DND-41 (cell line): ENCODE results near the gene BRD7.

Experiments
- ATAC-seq: fragments of 200-7000 bp; cut with Tn5 transposase; 3 replicates; pipeline ENCODE4 v1.9.1; 2021; ENCODE audit warnings: low read depth; ENCODE audit not compliant: insufficient read depth
- DNase-seq: peaks from one replicate; pipeline ENCODE4 v3.0.0-alpha.2; 2020
- H2AFZ ChIP-seq: 2 replicates; pipeline ENCODE4 v1.6.0; 2012; ENCODE audit warnings: low read depth, low read length
- H3K27ac ChIP-seq: 2 replicates; pipeline ENCODE4 v1.5.1; 2012; ENCODE audit warnings: low read length, inconsistent platforms
- H3K27me3 ChIP-seq: fragments of 200-600 bp; sonication (generic); 2 replicates; pipeline ENCODE4 v1.6.0; 2012; ENCODE audit warnings: low read length, mild to moderate bottlenecking, inconsistent platforms; ENCODE audit not compliant: insufficient read depth, poor library complexity
- H3K36me3 ChIP-seq: 2 replicates; pipeline ENCODE4 v1.5.1; 2012; ENCODE audit warnings: low read length, inconsistent platforms; ENCODE audit not compliant: insufficient read depth
- H3K4me1 ChIP-seq: 2 replicates; pipeline ENCODE4 v1.5.1; 2012; ENCODE audit warnings: mild to moderate bottlenecking, low read length; ENCODE audit not compliant: insufficient read depth
- H3K4me2 ChIP-seq: 2 replicates; pipeline ENCODE4 v1.6.0; 2012; ENCODE audit warnings: mild to moderate bottlenecking, moderate library complexity, low read length, inconsistent platforms; ENCODE audit not compliant: insufficient read depth
- H3K4me3 ChIP-seq, 2 experiments: fragments of 200-600 bp in 1 of 2; shearing (Covaris generic) in 1 of 2; 2 replicates each; pipeline ENCODE4 v1.5.1; 2012 to 2016; ENCODE audit warnings: inconsistent platforms in 2 of 2, low read length in 2 of 2, mild to moderate bottlenecking in 2 of 2, low read depth in 1 of 2, moderate library complexity in 1 of 2
- H3K79me2 ChIP-seq: 2 replicates; pipeline ENCODE4 v1.6.0; 2012; ENCODE audit warnings: low read length, inconsistent platforms; ENCODE audit not compliant: insufficient read depth
- H3K9ac ChIP-seq: 2 replicates; pipeline ENCODE4 v1.6.0; 2012; ENCODE audit warnings: low read depth, mild to moderate bottlenecking, inconsistent platforms, low read length, moderate library complexity
- H3K9me3 ChIP-seq: 2 replicates; pipeline ENCODE4 v1.5.1; 2012; ENCODE audit warnings: low read length, moderate library complexity, mild to moderate bottlenecking, inconsistent platforms; ENCODE audit not compliant: insufficient read depth, severe bottlenecking
- H4K20me1 ChIP-seq: 2 replicates; pipeline ENCODE4 v1.6.0; 2012; ENCODE audit warnings: low read length; ENCODE audit not compliant: insufficient read depth
- EZH2 ChIP-seq: IDR thresholded peaks from 3 replicates; pipeline ENCODE4 v1.6.1; 2012; ENCODE audit warnings: borderline replicate concordance, low read depth, mild to moderate bottlenecking, moderate library complexity, low read length, inconsistent platforms; ENCODE audit not compliant: severe bottlenecking
- TF ChIP-seq, protein P1 (sequence below): IDR thresholded peaks from 2 replicates; pipeline ENCODE4 v1.5.1; 2012; ENCODE audit warnings: borderline replicate concordance, low read length, moderate library complexity, mild to moderate bottlenecking; ENCODE audit not compliant: poor library complexity, severe bottlenecking; ENCODE audit errors: extremely low read depth

BRD7 gene

DNA sequence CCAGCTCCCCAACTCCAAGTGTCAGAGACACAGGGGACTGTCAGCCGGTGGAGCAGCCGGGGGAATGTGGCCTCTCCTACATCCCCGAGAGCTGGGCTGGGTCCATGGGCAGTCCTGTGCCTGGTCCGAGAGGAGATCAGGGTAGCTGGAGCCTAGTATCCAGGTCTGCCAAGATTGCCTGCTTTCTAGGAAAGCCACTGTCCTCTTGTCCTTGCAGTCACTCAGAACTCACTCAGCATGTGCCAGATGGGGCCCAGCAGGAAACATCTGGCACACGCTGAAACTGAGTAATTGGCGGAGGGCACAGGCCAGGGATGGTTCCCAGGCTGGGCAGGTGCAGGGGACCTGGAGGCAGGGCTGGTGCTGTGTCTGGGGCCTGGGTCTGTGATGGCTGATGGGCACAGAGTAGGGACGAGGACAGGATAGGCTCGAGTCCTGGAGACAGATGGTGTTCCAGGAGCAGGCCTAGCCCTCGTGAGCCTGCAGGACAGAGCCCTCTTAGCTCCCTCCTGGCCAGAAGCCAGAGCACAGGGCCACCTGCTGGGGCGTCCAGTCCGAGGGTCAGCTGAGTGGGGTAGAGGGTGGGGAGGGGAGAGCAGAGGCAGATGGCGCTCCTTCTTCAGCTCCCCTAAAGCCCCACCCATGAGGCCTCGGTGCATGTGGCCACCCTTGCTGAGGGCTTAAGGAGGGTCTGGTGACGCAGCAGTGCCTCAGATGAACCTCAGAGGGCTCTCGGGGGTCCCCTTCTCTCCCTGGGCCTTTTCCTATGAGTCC, 71.3 kb downstream of the BRD7 start:
- Histone ChIP-seq H3K4me3 (no peak overlapping the region), H3K9ac (no peak overlapping the region), H3K27me3 (no peaks in the 10 kb centered on the region), H2AFZ (no peak overlapping the region), H3K27ac (no peak overlapping the region), H3K4me1 (no peaks in the 10 kb centered on the region), H4K20me1 (0 out of 2 replicates have a peak, but pooled peaks cover 3% of the 10 kb centered on the region), H3K36me3 (no peaks in the 10 kb centered on the region; the same call in 1 of the 2 replicates), H3K4me2 (no peak overlapping the region), H3K79me2 (no peaks in the 10 kb centered on the region), H3K9me3 (no peaks in the 10 kb centered on the region)
- DNase-seq (no peak), ATAC-seq (no peak)
- TF ChIP-seq, protein P1, sequence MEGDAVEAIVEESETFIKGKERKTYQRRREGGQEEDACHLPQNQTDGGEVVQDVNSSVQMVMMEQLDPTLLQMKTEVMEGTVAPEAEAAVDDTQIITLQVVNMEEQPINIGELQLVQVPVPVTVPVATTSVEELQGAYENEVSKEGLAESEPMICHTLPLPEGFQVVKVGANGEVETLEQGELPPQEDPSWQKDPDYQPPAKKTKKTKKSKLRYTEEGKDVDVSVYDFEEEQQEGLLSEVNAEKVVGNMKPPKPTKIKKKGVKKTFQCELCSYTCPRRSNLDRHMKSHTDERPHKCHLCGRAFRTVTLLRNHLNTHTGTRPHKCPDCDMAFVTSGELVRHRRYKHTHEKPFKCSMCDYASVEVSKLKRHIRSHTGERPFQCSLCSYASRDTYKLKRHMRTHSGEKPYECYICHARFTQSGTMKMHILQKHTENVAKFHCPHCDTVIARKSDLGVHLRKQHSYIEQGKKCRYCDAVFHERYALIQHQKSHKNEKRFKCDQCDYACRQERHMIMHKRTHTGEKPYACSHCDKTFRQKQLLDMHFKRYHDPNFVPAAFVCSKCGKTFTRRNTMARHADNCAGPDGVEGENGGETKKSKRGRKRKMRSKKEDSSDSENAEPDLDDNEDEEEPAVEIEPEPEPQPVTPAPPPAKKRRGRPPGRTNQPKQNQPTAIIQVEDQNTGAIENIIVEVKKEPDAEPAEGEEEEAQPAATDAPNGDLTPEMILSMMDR = no peak
- TF ChIP-seq EZH2 = no peak

DNA sequence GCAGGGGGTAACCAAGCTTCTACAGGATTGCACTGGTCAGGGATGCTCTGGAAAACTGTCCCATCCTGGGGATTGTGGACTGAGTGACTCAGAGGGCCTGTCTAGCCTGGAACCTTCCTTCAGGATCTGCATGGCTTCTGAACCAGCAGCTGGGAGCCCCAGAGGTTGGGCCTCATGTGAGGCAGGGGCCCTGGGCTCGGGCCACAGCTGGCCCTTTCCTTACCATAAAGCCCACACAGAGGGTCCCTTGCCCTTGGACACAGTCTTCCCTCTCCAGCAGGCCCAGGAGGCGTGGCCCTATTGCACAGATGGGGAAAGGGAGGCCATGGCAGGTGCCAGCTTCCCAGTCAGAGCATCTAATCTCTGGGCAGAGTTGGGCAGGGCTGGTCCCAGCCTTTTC, 72.0 kb downstream of the BRD7 start:
- no peak overlapping the region for H2AFZ ChIP-seq
- H4K20me1 ChIP-seq = 0 out of 2 replicates have a peak, but pooled peaks cover 3% of the 10 kb centered on the region
- no peaks in the 10 kb centered on the region for H3K79me2 ChIP-seq
- no peak overlapping the region for H3K4me2 ChIP-seq
- H3K4me3 ChIP-seq = no peak overlapping the region
- ATAC-seq = no peak
- no peaks in the 10 kb centered on the region; the same call in 1 of the 2 replicates for H3K36me3 ChIP-seq
- H3K9ac ChIP-seq = no peak overlapping the region
- no peak for DNase-seq
- no peaks in the 10 kb centered on the region for H3K27me3 ChIP-seq
- H3K4me1 ChIP-seq = no peaks in the 10 kb centered on the region
- H3K27ac ChIP-seq = no peak overlapping the region
- no peak for TF ChIP-seq EZH2
- TF ChIP-seq, protein P1 = no peak
- H3K9me3 ChIP-seq = no peaks in the 10 kb centered on the region

DNA sequence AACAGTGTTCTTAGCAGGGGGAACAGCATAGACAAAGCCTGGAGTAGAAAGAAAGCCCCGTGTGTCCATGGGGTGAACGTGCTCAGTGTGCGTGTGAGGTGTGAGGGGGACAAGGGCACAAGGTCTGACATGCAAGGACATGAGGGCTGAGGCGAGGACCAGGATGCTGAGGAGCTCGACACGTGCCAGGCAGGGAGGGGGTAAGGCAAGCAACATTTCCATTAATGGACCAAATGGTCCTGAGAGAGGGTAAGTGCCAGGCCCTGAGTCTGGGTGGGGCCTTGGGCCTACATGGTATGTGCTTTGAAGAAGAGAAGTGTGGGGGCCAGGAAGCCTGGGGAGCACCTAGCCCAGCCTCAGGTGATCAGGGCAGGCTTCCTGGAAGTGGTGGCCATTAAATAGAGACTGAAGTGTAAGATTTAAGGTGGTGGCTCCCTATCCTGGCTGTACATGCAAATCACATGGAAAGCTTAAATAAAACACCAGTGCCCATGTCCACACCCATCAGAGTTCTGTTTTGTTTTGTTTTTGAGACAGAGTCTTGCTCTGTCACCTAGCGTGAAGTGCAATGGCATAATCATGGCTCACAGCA, 73.2 kb downstream of the BRD7 start:
- DNase-seq = no peak
- H3K4me3 ChIP-seq = no peak overlapping the region
- no peaks in the 10 kb centered on the region; the same call in 1 of the 2 replicates for H3K36me3 ChIP-seq

More for the DNA sequence above, 73.2 kb downstream of the BRD7 start:
- no peak for TF ChIP-seq EZH2
- TF ChIP-seq, protein P1 = no peak
- H3K27me3 ChIP-seq = no peaks in the 10 kb centered on the region
- no peak overlapping the region for H3K27ac ChIP-seq
- H2AFZ ChIP-seq = no peak overlapping the region
- ATAC-seq = no peak
- no peaks in the 10 kb centered on the region for H3K4me1 ChIP-seq
- no peaks in the 10 kb centered on the region for H3K79me2 ChIP-seq
- 0 out of 2 replicates have a peak, but pooled peaks cover 2% of the 10 kb centered on the region for H4K20me1 ChIP-seq
- H3K9ac ChIP-seq = no peak overlapping the region
- no peak overlapping the region for H3K4me2 ChIP-seq
- H3K9me3 ChIP-seq = no peaks in the 10 kb centered on the region
